Myocyte (in vitro differentiated cells): ENCODE results near the gene SNRK. TPM values are rescaled to one million over a fixed set of nuclear protein-coding genes. Genes with fewer than 3 reads are reported as not detected.
A peak's percentile ranks its signal among the peaks of the same experiment; 100 is the strongest.

Source experiments
- DNase-seq: peaks from one replicate; pipeline ENCODE4 v3.0.0-alpha.2; 2012; ENCODE audit warnings: low read depth
- total RNA-seq: library from RNA; depleted of rRNA; stranded (reverse); fragments of >200 nt; gene quantifications from 2 replicates; pipeline ENCODE4 v1.2.3, GENCODE V29; 2014

SNRK gene
- total RNA-seq, 1 donor from 2014 or later, result 18.8 TPM

- DNase-seq, result no peak
These were observed 84.1 kb downstream of the SNRK start for GRCh38 chr3:43370293-43370980.

- no peak for DNase-seq
These were observed 85.2 kb downstream of the SNRK start for GRCh38 chr3:43371494-43371893.

- no peak for DNase-seq
These were observed 85.8 kb downstream of the SNRK start for GRCh38 chr3:43372007-43372740.

GRCh38 chr3:43372809-43373559, 86.6 kb downstream of the SNRK start:
- DNase-seq, result no peak

DNA sequence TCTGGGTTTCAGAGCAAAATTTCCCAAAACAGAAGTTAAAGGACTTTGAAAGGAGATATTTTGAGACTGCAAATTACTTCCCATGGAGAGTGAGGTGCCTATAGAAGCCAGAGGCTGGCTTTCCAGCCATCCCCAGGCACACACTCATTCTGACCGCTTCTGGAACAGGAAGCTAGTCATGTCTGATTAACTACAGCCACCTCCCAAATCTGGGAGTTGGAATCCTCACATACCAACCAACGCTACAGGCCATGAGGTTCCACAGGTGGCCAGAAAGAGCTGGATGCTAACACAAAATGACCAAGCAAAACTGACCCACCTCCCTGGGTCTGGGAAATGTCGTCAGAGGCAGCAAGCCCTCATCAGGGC, 87.2 kb downstream of the SNRK start:
- DNase-seq, result no peak

GRCh38 chr3:43378066-43378935, 92.0 kb downstream of the SNRK start:
- peak; percentile 26 for DNase-seq

GRCh38 chr3:43379343-43379742, 93.0 kb downstream of the SNRK start:
- DNase-seq, result peak; percentile 41

DNA sequence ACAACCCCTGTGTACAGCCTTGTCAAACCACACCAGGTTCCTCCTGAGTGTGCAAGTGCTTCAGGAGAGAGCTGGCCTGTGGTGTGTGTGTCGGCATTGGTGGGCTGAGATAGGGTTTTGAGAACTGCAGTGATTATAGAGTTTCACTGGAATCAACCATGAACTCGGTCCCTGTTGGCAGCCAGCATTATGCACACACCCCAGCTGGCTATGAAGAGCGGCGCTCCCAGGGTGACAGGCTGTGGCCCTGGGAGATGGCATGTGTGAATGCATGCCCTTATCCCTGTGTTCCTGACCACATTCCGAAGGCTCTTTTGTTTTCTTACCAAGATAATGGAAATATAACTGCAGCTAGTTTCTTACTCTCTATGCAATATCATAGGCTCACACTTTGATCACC, 101.8 kb downstream of the SNRK start:
- no peak for DNase-seq

DNA sequence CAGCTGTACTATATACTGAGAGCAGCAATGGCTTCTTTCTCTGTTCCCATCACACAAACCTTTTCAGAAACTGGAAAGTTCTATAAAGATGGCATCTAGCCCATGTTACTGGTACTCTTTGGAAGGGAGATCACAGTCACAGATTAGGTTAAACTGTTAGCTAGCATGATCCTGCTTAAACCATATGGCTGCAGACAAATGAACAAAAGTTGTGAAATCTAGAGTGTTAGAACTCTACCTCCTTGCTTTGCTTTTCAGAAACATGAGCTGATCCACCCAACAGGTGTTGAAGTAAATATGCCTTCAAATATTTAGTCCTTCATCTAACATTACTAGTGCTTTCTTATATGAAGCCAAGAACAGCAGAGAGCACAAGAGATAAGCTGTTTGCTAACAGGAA, 102.6 kb downstream of the SNRK start:
- DNase-seq, result no peak

GRCh38 chr3:43389388-43390254, 103.3 kb downstream of the SNRK start:
- peak; percentile 54 for DNase-seq

DNA sequence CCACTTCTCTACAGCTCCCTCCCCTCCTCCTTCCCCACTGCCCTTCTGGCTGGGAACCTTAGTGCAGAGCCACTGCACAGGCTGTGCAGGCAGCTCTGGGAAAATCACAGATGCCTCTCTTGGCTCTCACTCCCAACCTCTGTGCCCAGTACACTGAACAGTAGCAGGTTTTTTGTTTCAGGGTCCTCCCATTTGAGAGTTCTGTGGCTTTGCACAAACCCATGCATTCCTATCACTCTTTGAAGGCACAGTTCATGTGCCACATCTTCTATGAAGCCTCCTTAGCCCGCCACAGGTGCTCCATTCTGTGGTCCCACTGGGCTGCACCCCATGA, 103.9 kb downstream of the SNRK start:
- peak; percentile 64 for DNase-seq

- DNase-seq, result no peak
These were observed 105.3 kb downstream of the SNRK start for GRCh38 chr3:43391621-43392020.

- peak; percentile 47 for DNase-seq
These were observed 107.8 kb downstream of the SNRK start for GRCh38 chr3:43394041-43394554.

DNA sequence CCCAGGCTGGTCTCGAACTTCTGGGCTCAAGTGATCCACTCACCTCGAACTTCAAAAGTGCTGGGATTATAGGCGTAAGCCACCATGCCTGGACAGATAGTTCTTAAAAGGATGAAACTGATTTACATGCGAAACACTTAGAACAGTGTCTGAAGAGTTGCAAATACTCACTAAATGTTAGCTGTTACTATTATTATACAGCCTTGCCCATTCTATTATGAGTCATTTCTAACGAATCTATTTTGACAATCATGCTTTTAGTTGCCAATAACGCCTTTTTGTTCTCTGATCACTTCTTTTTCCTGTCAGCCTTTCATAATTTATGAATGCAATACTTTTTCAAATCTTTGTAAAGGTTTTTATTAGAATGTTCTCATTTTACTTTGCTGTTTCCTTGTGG, 112.7 kb downstream of the SNRK start:
- no peak for DNase-seq

DNA sequence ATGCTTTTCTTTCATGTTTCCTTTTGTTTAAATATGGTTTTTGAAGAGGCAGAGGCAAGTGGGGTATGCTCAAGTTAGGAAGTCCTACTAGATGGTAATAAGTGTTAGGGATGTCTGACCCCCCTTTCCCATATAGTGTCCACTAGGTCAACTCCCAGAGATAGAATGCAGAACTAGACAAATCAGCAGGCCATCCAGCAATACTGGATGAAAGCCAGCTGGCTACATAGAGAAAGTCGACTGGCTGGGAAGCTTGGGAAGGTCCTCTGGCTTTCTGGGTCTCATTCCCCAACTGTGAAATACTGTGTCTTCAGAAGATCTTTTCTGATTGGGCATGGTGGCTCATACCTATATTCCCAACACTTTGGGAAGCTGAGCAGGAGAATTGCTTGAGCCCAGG, 113.8 kb downstream of the SNRK start:
- no peak for DNase-seq

Other genes starting within 250 kb of the SNRK start
- gene POMGNT2, start 180.5 kb upstream of the SNRK start, total RNA-seq, result 23.1 and 32.0 TPM in 2 replicates